AG10803 (cell line): ENCODE measurements around the gene MUC15.

Experiments used
- DNase-seq: peaks from one replicate; pipeline ENCODE4 v3.0.0; 2010; ENCODE audit warnings: low read depth
- H3K4me3 ChIP-seq: 2 replicates; pipeline ENCODE4 v1.5.1; 2011; ENCODE audit warnings: mild to moderate bottlenecking, low read length, control low read depth
- TF ChIP-seq, protein P1 (sequence below): conservative IDR thresholded peaks from 2 replicates; pipeline ENCODE4 v1.5.1; 2011; ENCODE audit warnings: mild to moderate bottlenecking, low read length, control low read depth, inconsistent platforms

The MUC15 gene

DNA sequence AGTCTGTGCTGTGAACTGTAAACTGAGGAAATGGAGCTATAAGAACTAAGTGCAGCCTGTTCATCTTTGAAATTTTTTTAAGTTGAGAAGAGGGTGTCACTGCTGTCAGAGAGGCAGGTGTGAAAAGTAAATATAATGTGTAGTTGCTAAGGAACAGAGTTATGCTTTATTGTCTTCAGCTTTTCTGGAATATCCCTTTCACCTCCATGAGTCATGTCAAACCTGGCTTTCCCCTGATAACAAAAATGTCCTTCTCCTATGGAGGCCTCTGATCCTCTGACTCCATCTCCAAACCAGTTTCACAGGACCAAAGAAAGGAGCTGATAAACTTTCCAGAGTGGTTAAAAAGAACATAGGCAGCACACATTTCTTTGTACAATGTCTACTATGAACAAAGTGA lies 12.8 kb upstream of the MUC15 start:
- TF ChIP-seq, protein P1, sequence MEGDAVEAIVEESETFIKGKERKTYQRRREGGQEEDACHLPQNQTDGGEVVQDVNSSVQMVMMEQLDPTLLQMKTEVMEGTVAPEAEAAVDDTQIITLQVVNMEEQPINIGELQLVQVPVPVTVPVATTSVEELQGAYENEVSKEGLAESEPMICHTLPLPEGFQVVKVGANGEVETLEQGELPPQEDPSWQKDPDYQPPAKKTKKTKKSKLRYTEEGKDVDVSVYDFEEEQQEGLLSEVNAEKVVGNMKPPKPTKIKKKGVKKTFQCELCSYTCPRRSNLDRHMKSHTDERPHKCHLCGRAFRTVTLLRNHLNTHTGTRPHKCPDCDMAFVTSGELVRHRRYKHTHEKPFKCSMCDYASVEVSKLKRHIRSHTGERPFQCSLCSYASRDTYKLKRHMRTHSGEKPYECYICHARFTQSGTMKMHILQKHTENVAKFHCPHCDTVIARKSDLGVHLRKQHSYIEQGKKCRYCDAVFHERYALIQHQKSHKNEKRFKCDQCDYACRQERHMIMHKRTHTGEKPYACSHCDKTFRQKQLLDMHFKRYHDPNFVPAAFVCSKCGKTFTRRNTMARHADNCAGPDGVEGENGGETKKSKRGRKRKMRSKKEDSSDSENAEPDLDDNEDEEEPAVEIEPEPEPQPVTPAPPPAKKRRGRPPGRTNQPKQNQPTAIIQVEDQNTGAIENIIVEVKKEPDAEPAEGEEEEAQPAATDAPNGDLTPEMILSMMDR, result no peak
- no peak overlapping the region for H3K4me3 ChIP-seq
- no peak for DNase-seq

DNA sequence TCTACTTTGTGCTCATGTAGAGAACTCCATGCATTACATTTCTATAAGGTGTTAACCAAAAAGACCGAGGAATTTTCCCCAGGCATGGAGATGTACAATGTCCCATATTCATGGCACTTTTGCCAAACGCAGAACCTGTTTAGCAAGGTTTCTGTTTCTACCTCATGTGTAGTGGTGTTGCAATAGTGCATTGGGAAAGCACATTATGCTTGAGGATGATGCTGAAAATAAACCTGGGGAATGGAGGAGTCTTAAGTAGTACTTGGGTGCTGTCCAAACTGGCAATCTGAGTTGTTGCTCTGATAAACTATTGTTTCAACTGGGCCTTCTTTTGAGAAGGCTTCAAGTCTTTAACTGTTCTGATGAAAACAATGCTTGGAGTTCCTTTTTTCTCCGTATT lies 11.5 kb upstream of the MUC15 start:
- DNase-seq, result no peak
- H3K4me3 ChIP-seq, result no peak overlapping the region
- TF ChIP-seq, protein P1, result no peak

DNA sequence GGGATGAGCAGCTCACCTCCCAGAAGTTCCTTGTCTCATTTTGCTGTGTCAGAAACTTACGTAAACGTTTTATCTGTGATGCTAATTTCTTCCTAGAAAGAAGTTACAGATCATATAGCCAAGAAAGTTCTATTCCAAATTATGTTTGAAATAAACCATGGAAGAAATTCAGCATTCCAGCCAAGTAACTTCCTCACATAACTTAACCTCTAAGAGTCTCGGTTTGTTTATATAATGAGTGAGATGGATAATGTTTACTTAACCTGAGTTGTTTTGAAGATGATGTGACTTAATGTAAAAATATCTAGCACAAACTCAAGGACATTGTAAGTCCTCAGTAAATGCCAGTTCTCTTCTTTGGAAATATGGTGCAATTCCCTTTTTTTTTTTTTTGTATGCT lies 8.9 kb upstream of the MUC15 start:
- TF ChIP-seq, protein P1, result no peak
- no peak overlapping the region for H3K4me3 ChIP-seq
- DNase-seq, result no peak

DNA sequence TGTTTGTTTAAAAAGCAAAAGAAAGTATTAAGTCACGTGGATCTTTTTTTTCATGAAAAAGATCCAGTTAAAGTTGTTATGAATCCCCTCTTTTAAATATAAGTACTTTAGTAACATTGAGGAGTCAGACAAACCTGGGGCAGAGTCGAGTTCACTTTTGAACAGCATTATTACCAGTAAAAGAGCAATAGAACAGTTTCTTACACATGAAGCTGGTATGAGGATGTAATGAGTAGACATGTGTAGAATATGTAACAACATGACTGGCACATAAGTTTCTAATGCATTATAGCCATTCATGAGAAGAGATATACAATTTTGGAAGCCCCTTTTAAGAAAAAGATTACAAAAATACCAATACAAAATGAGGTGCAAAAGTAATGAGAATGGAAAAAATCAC lies 7.6 kb upstream of the MUC15 start:
- TF ChIP-seq, protein P1, result no peak
- H3K4me3 ChIP-seq, result no peak overlapping the region
- DNase-seq, result no peak

DNA sequence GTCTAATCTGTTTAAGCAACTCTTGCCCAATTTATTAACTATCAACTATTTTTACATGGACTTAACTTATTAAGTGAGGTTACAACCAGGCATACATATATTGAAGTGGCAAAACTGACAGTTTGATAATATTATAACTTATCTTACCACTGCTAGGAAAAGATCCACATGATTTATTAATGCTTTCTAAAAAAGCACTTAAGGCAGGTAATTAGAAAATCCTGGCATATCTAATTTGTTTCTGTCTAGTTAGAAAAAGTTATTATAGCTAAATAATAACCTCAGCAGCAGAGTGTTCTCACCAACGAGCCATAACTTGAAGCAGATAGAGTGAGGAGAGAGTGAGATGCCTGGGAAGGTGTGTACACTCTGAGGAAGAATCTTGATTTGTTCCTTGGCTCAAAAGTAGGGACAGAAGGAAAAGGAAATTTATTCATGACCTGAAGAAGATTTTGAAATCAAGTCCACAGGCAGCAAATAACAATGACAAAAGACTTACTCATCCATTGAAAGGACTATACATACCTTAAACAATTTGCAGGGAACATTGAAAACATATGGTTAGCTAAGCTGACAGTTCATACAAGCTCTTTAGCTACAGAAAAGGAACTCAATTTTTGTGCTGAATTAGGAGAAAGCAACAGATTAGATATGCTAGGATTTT lies 7.1 kb upstream of the MUC15 start:
- TF ChIP-seq, protein P1, result no peak
- DNase-seq, result peak; percentile 25
- H3K4me3 ChIP-seq, result no peak overlapping the region

DNA sequence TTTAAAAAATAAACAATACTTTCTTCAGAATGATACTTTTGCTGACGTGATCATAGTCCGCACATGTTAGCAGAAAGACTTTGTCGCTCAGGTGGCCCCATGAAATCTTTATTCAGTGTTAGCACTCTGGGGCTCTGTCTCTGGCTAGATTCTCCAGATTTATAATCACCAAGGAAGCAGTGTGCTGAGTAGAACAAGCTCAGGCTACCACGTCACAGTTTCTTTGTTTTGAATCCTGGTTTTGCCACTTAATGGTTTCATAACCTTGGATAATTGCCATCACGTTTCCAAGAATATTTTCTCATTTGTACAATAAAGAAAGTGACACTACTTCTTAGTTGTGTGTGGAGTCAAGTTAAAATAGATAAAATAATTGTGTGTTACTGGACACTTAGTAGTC lies 3.9 kb upstream of the MUC15 start:
- no peak overlapping the region for H3K4me3 ChIP-seq
- no peak for DNase-seq
- TF ChIP-seq, protein P1, result no peak

DNA sequence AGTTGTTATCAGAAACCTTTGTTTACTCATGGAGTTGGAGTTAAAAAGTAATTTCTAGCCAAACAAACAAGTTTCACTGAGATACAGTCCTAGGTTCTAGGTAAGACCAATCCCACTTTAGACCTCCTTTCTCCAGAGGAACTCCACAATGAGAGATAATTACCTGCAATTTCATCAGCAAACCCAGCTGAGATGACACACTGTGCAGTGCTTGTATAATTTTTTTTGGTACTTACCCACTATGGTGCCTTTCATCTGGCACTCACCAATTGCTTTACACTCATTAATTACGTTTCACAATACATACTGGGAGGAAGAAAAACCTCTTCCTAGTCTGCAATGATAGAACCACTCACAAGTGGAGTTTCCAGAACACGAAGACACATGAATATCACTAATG lies 1.8 kb upstream of the MUC15 start:
- no peak for DNase-seq
- H3K4me3 ChIP-seq, result no peak overlapping the region
- TF ChIP-seq, protein P1, result no peak
